T-helper 17 cell (primary cell): ENCODE measurements around the gene SH3RF1. TPM values are rescaled to one million over a fixed set of nuclear protein-coding genes. Genes with fewer than 3 reads are reported as not detected.
A peak's percentile ranks its signal among the peaks of the same experiment; 100 is the strongest.

Experiments used
- ATAC-seq: fragments of 150-1000 bp; cut with Tn5 transposase; 2 replicates; pipeline ENCODE4 v1.10.0; 2021; ENCODE audit warnings: mild to moderate bottlenecking, moderate library complexity
- DNase-seq, 3 donors: peaks; one replicate each; pipeline versions ENCODE4 v3.0.0 to v3.0.0-alpha.2; 2020 to 2021
- H3K9me3 ChIP-seq: one replicate; pipeline ENCODE4 v1.7.0; 2013; ENCODE audit warnings: low read length, mild to moderate bottlenecking; ENCODE audit not compliant: control insufficient read depth, poor library complexity, severe bottlenecking
- H3K27ac Mint-ChIP-seq: one replicate; pipeline ENCODE4 v1.8.0; 2022; ENCODE audit warnings: mild to moderate bottlenecking, moderate library complexity, mixed read lengths
- H3K27me3 Mint-ChIP-seq: one replicate; pipeline ENCODE4 v1.8.0; 2022; ENCODE audit warnings: mixed read lengths
- H3K36me3 Mint-ChIP-seq: one replicate; pipeline ENCODE4 v1.8.0; 2022; ENCODE audit warnings: low read depth, mixed read lengths
- H3K4me1 Mint-ChIP-seq: one replicate; pipeline ENCODE4 v1.8.0; 2022; ENCODE audit warnings: mild to moderate bottlenecking, mixed read lengths
- H3K4me3 Mint-ChIP-seq: one replicate; pipeline ENCODE4 v1.8.0; 2022; ENCODE audit warnings: mild to moderate bottlenecking, moderate library complexity, mixed read lengths
- total RNA-seq, 4 donors: library from RNA in 2 of 4; stranded (reverse) in 2 of 4; gene quantifications; one replicate each; pipeline ENCODE4 v1.2.3 and lab custom pipeline; 2022 to 2026

The SH3RF1 gene
- total RNA-seq, 2 donors from 2014 or later = 0.16 to 0.42 TPM

GRCh38 chr4:169114341-169114974 lies 156.3 kb downstream of the SH3RF1 start:
- H3K4me1 Mint-ChIP-seq = peaks cover 2% of the 10 kb centered on the region

DNA sequence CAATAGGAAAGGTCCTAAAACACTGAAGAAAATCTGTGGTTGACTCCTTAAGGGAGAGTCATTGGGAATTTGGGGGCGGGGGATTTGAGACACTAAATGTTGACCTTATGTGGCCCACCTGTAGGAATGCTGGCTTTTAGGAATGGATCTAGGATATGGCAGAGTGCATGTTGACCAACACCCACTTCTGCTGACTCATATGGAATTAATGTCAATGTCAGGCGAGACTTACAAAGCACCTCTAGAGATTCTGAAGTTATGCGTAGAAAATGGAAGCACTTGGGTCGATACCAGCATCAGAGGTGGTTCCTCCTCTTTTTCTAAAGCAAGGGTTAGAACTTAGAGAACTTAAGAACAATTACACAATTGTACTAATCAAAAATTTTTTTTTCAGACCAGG lies 160.1 kb downstream of the SH3RF1 start:
- no peak for ATAC-seq
- no peak for DNase-seq
- Mint-ChIP-seq H3K27me3 (peaks cover 17% of the 10 kb centered on the region), H3K4me3 (no peak overlapping the region), H3K27ac (no peak overlapping the region), H3K36me3 (no peaks in the 10 kb centered on the region), H3K4me1 (peaks cover 2% of the 10 kb centered on the region)
- no peaks in the 10 kb centered on the region for H3K9me3 ChIP-seq

More at GRCh38 chr4:169114341-169114974, 156.3 kb downstream of the SH3RF1 start:
- Mint-ChIP-seq H3K27ac (no peak overlapping the region), H3K4me3 (no peak overlapping the region), H3K36me3 (no peaks in the 10 kb centered on the region), H3K27me3 (peaks cover 15% of the 10 kb centered on the region)
- DNase-seq = no peak
- no peak for ATAC-seq
- no peaks in the 10 kb centered on the region for H3K9me3 ChIP-seq

DNA sequence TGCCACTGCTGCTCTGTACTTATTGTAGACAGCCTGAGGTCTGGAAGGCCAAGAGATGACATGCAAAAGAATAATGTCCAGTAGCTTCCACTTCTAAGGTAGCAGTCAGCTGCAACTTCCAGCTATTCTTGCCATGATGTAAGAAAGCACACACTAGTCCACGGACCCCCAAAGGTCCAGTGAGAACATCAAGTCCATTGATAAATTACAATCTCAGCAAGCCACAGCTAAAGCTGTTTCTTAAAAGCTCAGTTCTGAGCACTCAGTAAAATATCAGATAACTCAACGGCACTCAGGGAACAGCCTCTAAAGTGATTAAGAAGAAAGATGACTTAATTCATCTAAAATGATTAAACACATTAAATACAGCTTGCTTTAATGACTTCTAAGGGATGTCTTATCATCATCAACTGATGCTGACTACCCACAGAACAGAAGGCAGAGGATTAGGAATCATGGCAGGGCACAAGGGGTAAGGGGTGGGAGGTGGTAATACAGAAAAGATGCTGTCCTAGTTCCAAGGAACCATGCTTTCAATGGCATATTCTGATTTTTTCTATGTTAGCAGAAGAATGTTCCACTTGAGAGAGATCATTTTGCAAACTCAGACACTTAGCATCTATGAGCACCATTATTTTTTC lies 161.6 kb downstream of the SH3RF1 start:
- Mint-ChIP-seq H3K36me3 (no peaks in the 10 kb centered on the region), H3K27me3 (peaks cover 17% of the 10 kb centered on the region), H3K4me3 (no peak overlapping the region), H3K27ac (no peak overlapping the region), H3K4me1 (peaks cover 2% of the 10 kb centered on the region)
- DNase-seq (no peak), ATAC-seq (no peak)
- H3K9me3 ChIP-seq = no peaks in the 10 kb centered on the region

DNA sequence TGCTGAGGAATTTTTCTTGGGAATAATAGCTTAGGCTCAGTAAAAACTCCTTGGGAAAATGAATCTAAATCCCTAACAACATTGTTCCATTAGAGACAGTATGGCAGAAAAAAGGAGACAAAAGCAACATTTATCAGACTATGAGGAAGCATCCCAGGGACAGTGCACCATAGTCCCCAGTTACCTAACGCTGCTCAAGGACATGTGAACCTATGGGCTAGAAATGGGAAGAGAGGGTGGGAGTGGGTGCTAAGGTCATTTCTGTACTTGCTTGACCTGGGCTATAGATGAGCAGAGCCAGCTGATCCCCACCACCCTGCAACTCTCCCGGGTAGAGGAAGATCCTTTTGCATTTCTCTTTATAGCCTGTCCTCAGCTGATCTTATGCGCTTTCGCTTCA lies 162.5 kb downstream of the SH3RF1 start:
- Mint-ChIP-seq H3K4me1 (peaks cover 2% of the 10 kb centered on the region), H3K4me3 (no peak overlapping the region), H3K27ac (no peak overlapping the region), H3K36me3 (no peaks in the 10 kb centered on the region), H3K27me3 (peaks cover 17% of the 10 kb centered on the region)
- ATAC-seq = no peak
- no peaks in the 10 kb centered on the region for H3K9me3 ChIP-seq
- no peak for DNase-seq

DNA sequence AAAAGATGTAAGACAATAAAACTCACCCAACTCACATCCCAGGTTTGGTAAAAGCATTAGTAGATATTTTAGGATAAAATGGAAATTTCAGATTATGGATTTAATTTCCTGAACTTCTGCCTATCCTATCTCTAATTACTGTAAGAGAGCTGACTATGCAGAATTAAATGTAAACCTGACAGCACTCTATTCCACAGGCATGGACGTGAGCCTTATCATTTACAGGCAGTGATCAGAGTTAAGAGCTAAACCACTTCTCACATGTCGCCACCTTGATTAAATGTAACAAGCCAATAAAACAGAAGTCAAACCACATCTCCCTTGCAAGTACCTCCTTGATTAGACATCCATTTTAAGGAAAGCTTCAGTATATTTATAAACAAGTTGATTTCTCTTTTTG lies 163.2 kb downstream of the SH3RF1 start:
- Mint-ChIP-seq H3K4me1 (peaks cover 2% of the 10 kb centered on the region), H3K27ac (no peak overlapping the region), H3K36me3 (no peaks in the 10 kb centered on the region), H3K4me3 (no peak overlapping the region), H3K27me3 (peaks cover 17% of the 10 kb centered on the region)
- ATAC-seq (no peak), DNase-seq (no peak)
- H3K9me3 ChIP-seq = no peaks in the 10 kb centered on the region

GRCh38 chr4:169106696-169107229 lies 164.0 kb downstream of the SH3RF1 start:
- H3K9me3 ChIP-seq = no peaks in the 10 kb centered on the region
- H3K27ac Mint-ChIP-seq = no peak overlapping the region
- no peak for DNase-seq
- no peak for ATAC-seq
- H3K4me3 Mint-ChIP-seq = no peak overlapping the region
- peaks cover 13% of the 10 kb centered on the region for H3K27me3 Mint-ChIP-seq
- H3K36me3 Mint-ChIP-seq = no peaks in the 10 kb centered on the region
- no peaks in the 10 kb centered on the region for H3K4me1 Mint-ChIP-seq

GRCh38 chr4:169105620-169106019 lies 165.1 kb downstream of the SH3RF1 start:
- ATAC-seq = no peak
- Mint-ChIP-seq H3K4me1 (no peaks in the 10 kb centered on the region), H3K36me3 (no peaks in the 10 kb centered on the region), H3K27ac (no peak overlapping the region), H3K4me3 (no peak overlapping the region), H3K27me3 (peaks cover 10% of the 10 kb centered on the region)
- DNase-seq = no peak
- H3K9me3 ChIP-seq = no peaks in the 10 kb centered on the region

- no peaks in the 10 kb centered on the region for H3K4me1 Mint-ChIP-seq
- no peaks in the 10 kb centered on the region for H3K9me3 ChIP-seq
- no peaks in the 10 kb centered on the region for H3K36me3 Mint-ChIP-seq
- peaks cover 10% of the 10 kb centered on the region for H3K27me3 Mint-ChIP-seq
- DNase-seq (no peak), ATAC-seq (no peak)
- H3K27ac Mint-ChIP-seq = no peak overlapping the region
- no peak overlapping the region for H3K4me3 Mint-ChIP-seq
These were observed 166.8 kb downstream of the SH3RF1 start for GRCh38 chr4:169103966-169104412.

GRCh38 chr4:169102026-169102425 lies 168.7 kb downstream of the SH3RF1 start:
- DNase-seq (no peak), ATAC-seq (no peak)
- H3K27ac Mint-ChIP-seq = no peak overlapping the region
- no peaks in the 10 kb centered on the region for H3K9me3 ChIP-seq
- H3K4me1 Mint-ChIP-seq = no peaks in the 10 kb centered on the region
- H3K4me3 Mint-ChIP-seq = no peak overlapping the region
- H3K36me3 Mint-ChIP-seq = no peaks in the 10 kb centered on the region
- H3K27me3 Mint-ChIP-seq = peaks cover under 1% of the 10 kb centered on the region

- no peaks in the 10 kb centered on the region for H3K9me3 ChIP-seq
- no peak for ATAC-seq
- Mint-ChIP-seq H3K4me1 (no peaks in the 10 kb centered on the region), H3K27me3 (peaks cover 9% of the 10 kb centered on the region), H3K4me3 (no peak overlapping the region), H3K27ac (no peak overlapping the region), H3K36me3 (no peaks in the 10 kb centered on the region)
- DNase-seq = no peak
These were observed 170.1 kb downstream of the SH3RF1 start for GRCh38 chr4:169100670-169101101.

DNA sequence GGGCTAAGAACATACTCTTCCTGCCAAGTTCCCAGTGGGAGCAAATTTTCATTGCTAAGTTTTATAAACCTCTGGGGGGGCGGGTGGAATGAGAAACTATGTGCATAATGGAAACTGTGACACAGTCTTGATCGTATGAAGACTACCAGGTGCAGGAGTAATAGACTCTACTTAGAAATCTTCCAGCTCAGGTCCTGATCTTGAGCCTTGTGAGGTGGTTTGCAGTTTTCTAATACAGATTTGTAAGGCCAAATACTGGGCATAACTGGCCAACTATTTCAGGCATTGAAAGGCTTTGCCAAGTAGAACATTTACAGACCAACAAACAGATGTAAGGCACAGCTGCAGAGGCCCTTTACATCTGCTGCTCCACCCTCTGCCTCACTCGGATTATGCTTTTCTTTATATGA lies 171.0 kb downstream of the SH3RF1 start:
- H3K27ac Mint-ChIP-seq = no peak overlapping the region
- H3K27me3 Mint-ChIP-seq = peaks cover 15% of the 10 kb centered on the region
- no peak overlapping the region for H3K4me3 Mint-ChIP-seq
- no peak for DNase-seq
- H3K9me3 ChIP-seq = no peaks in the 10 kb centered on the region
- no peaks in the 10 kb centered on the region for H3K4me1 Mint-ChIP-seq
- ATAC-seq = no peak
- H3K36me3 Mint-ChIP-seq = no peaks in the 10 kb centered on the region

- H3K9me3 ChIP-seq = no peaks in the 10 kb centered on the region
- DNase-seq = no peak
- ATAC-seq = no peak
- Mint-ChIP-seq H3K4me3 (no peak overlapping the region), H3K27me3 (peaks cover 15% of the 10 kb centered on the region), H3K4me1 (no peaks in the 10 kb centered on the region), H3K27ac (no peak overlapping the region), H3K36me3 (no peaks in the 10 kb centered on the region)
These were observed 171.6 kb downstream of the SH3RF1 start for GRCh38 chr4:169098969-169099690.

- no peaks in the 10 kb centered on the region for H3K9me3 ChIP-seq
- Mint-ChIP-seq H3K36me3 (no peaks in the 10 kb centered on the region), H3K27me3 (peaks cover 15% of the 10 kb centered on the region), H3K4me1 (no peaks in the 10 kb centered on the region), H3K4me3 (no peak overlapping the region), H3K27ac (no peak overlapping the region)
- peak; percentile 33 for ATAC-seq
- no peak for DNase-seq
These were observed 172.2 kb downstream of the SH3RF1 start for GRCh38 chr4:169098532-169098931.
